Stimulated activated CD4-positive, alpha-beta T cell treated with anti-CD3 and anti-CD28 coated beads, Interleukin-1b, Interleukin-23, amount 100 ng/mL, for 48 hours (primary cell): ENCODE results near the gene DCUN1D2.

Experiments
- DNase-seq: peaks from one replicate; pipeline ENCODE4 v3.0.0-alpha.2; 2020

Gene DCUN1D2

GRCh38 chr13:113420833-113421600 lies 69.5 kb downstream of the DCUN1D2 start:
- DNase-seq: no peak

GRCh38 chr13:113420232-113420631 lies 70.3 kb downstream of the DCUN1D2 start:
- DNase-seq: no peak

DNA sequence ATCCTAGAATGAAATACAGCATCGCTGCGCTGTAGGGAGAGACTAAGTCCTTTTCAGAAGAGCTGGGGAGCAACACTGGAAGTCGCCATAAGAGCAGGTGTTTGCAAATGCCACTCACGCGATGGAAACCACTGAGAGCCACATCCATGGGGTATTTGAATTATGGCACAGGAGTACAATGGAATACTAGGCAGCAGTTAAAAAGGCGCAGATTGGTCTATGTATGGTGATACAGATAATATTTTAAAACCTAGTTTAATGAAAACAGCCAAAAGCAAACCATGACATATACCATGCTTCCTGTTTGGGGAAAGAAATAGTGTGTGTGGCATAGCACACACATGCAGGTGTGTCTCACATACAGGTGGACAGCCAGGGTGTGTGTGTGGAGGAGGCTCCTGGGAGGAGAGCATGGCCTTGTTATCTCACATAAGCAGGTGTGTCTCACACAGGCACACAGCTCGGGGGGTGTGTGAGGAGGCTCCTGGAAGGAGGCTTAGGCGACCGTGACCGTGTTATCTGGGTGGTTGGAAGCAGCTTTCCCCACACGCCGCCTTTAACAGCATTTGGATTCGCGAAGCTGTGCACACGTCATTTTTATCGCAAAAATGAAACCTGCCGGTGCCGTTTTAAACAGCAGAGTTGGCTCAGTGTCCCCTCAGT lies 70.8 kb downstream of the DCUN1D2 start:
- no peak for DNase-seq

DNA sequence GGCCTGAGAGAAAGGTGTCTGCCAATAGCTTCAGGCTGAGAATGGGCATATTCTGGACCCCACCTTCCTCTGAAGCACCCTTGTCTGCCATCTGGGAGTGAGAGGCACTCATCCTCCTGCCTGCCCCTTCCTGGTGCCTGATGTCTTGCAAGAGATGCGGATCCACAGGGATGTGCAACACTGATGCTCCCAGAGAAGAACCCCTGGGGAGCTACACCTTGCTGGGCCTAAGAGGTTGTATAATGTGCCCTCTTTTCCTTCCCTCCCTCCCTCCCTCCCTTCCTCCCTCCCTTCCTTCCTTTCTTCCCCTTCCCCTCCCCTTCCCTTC lies 71.8 kb downstream of the DCUN1D2 start:
- no peak for DNase-seq

DNA sequence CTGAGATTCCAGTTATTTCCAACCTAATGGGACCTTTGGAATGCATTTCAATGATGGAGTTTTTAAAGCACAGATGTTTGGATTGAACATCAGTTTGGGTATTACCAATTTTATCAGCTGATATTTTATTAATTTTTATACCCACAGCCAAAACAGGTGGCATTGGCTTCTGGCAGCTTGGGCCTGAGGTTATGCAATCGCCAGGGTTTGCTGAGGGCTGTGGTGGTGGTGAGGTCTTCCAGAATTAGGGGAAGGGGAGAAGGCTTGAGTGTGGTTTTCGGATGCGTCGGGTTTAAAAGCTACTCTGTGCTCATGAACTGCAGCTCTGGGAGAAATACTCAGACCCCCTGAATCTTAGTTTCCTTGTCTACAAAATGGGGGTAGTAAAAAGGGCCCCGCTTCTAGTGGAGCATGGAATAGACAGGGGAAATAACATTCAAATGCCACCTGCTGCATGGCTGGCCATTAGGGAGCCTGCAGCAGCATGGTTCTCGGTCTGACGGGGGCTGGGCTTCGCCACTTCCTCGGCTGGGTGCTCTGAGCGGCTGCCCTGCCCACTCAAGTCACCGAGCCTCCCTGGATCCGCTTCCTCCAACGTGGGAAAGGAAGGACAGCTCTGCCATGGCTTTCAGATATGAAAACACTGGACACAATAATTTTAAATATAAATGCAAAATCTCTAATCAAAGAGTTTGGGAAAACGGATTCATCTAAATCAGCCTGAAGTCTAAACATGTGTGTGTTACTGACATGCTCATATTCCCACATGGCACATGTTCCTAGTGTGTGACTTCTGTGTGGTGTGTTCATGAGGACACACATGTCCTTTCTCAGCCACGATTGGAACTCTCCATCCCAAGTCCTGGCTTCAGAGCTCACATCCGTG lies 72.4 kb downstream of the DCUN1D2 start:
- no peak for DNase-seq

- DNase-seq: no peak
Observed at GRCh38 chr13:113417008-113417751, 73.3 kb downstream of the DCUN1D2 start.

DNA sequence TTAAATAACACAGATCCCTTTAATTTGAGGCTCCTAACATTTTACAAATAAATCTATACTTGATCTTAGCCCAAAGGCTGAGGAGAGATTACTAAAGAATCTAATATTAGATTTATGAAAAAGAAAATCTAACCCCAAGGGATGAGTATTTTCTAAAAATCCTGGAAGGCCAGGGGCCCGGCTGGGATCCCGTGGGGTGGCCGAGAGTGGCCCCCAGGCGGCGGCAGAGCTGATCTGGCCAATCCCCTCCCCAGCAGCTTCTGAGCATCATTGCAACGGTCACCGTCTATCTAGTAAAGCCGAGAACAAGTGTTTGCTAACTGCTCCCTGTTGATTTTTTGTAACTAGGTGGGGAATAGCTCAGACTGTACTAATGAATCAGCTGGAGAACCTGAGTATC lies 74.7 kb downstream of the DCUN1D2 start:
- no peak for DNase-seq

DNA sequence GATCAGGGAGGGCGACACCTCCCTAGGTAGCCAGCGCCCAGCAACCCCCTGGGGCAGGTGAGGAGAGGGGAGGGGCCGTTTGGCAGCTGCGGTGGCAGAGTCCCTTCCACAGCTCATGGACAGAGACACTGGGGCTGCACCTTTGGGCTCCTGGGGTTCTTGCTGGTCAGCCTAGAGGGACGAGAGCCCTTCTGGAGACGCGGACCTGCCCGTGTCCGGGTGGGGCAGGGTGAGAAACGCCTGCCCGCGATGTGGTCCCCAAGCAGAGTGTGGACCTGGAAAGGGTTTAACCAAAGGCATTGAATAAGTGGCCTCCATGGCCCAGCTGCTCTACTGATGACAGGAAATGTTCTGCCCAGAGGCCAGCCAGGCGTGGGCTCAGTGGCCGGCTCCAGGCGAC lies 75.5 kb downstream of the DCUN1D2 start:
- no peak for DNase-seq

DNA sequence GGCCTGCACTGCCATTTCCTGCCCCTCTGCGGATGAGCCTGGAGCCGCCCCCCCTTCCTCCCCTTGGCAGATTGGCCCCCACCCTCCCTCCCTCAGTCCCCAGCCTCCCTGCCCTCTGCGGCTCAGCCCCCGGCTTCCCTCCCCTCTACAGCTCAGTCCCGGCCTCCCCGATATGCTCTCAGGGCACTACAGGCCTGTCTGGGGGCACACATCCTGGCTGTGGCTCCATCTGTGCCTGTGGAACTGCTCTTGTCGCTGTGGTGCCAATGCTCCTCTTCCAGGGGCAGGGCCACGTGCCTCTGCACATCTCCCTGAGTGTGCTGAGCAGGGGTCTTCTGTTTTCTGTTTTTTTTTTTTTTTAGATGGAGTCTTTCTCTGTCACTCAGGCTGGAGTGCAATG lies 76.2 kb downstream of the DCUN1D2 start:
- DNase-seq: no peak

- DNase-seq: no peak
Observed at GRCh38 chr13:113413898-113414282, 76.6 kb downstream of the DCUN1D2 start.

DNA sequence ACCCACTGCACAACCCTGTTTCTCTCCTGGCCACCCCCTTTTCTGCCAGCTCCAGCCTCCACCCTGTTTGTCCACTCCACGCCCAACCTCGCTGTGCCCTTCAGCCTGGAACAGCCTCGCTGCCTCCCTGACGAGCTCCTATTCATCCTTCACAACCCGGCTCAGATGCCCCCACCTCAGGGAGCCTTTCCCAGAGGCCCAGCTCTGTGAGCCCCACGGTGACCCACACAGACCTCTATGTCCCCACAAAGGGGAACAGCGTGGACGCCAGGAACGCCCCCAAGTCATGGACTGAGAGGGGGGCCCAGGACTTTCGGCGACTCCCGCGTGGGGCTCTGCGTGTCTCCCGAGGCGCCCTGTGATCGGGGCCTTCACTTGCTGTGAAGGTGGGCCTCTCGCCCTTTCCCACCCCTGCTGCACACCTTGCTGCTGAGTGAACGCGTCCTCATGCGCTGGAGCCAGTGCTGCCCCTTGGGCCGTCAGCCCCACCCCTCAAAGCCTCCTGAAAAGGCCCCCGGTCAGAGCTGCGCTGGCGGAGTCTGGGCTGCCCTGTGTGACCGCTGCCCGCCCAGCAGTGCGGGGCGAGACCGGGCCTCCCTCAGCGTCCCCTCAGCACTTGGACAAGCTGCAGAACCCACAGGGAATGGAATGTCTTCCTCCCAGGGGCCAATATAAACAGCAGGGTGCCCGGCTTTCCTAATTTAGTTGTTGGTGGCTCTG lies 77.2 kb downstream of the DCUN1D2 start:
- no peak for DNase-seq

DNA sequence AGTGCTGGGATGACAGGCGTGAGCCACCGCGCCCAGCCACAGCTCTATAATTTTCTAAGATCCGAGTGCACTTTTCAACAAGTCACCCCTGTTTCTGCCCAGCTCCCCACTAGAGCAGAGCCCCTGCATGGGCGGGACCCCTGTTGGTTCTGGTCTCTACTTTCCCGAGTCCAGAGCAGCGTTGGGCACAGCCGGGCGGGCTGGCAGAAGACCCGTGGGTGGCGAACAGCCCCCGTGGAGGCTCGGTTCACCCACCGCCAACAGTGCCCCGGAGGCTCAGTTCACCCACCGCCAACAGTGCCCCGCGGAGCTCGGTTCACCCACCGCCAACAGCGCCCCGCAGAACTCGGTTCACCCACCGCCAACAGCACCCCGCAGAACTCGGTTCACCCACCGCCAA lies 78.1 kb downstream of the DCUN1D2 start:
- no peak for DNase-seq

DNA sequence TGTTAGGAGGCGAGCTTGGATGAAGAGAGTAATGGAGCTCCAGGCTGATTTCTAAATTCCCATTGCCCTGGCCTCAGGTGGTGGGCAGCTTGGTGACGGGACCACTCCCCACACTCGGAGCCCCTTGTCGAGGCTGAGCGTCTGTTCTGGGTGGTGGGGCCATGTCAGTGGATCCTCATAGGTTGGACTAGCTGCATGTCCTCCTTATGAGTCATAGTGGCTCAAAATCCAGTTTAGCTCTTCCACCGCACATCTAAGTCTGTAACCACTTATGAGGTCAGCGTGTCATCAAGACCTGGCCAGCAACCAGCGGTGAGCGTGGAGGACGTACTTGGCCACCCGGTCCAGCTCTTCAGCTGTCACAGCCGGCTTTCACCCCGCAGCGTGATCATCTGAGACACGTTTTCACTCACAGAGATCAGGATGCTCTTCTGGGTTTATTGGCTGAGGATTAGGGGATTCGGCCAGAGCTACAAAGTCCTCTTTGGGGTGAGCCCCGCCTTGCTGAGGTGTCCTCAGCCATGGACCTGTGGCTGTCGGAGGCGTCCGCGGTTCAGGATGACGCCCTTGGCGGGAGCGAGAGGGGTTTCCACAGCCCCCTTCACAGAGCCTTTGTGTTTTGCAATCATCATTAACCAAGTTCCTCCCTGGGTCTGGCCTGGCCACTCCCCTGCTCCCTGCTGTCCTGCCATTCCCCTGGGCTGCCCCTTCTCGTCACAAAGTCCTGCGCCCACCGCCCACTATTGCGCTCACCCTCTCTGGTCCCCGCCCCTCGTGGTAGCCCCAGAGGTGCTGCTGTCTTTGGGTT lies 79.1 kb downstream of the DCUN1D2 start:
- DNase-seq: no peak

GRCh38 chr13:113410472-113411201 lies 79.9 kb downstream of the DCUN1D2 start:
- no peak for DNase-seq

DNA sequence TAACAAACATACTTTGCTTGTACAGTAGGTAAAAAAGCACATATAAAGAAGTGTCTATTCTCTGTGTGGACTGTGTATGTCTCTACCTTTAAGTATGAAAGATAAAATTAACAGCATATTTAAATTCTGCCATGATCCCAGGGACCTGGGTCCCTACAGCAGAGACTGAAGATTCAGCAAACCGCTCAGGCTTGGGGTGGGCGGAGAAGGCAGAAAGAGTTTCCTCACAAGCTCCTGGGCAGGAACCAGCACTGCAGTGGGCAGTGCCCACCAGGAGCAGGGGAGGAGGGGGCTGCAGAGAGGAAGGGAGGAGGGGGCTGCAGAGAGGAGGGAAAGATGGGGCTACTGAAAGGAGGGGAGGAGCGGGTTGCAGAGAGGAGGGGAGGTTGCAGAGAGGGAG lies 81.9 kb downstream of the DCUN1D2 start:
- DNase-seq: no peak

- DNase-seq: no peak
Observed at GRCh38 chr13:113407531-113408393, 82.7 kb downstream of the DCUN1D2 start.

DNA sequence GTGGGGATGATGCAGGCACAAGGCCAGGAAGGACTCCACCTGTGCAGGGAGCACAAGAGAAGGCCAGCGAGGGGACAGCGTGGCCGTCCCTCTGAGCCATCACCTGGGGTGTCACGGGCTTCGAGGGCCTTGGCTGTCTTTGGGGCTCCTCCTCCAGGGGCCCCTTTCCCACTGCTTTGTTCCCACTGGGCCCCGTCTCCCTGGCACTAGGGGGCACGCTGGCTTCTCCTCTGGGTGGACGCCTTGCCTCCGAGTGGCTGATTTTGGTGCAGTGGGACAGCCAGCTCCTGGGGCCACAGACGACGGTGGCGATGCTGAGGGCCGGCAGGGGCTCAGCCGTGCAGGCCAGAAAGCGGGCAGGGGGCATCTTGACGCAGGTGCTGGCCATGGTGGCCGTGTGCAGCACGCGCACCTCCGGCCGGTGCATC lies 83.4 kb downstream of the DCUN1D2 start:
- DNase-seq: no peak

DNA sequence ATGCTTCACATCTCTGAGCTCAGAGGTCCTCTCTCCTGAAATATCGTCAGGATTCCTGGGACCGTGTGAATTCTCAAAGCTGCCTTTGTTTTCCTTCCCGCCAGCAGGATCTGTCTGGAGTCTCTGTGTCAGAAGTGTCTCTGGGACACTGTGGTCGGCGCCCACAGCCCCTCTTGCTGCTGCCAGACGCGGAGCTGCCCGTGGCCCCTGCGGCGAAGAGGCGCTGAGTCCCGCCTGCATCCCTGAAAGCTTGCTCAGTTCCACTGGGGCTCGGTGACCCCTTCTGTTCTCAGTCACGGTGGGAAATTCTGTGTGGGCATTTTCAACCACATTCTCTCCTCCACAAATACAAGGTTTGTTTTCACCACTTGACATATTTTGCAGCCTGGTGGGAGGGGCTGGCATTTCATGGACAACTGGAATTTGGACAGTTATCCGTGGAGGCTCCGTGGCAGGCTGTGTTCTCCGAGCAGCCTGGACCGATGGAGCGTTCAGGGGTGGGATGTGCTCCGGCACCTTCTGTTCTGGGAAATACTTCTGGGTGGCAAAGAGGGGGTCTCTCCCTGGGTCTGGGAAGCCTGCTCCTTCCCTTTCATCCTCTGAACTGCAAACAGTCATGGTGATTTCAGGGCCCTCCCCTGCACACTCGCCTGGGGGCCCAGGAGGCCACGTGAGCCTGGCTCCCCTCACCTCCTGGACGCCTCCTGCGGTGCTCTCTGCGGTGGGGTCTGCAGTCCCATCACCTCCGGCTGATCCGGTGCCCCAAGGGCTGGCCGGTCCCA lies 84.0 kb downstream of the DCUN1D2 start:
- DNase-seq: no peak
